RPMI7951 (cell line): ENCODE measurements around the gene MRE11. TPM values are rescaled to one million over a fixed set of nuclear protein-coding genes. Genes with fewer than 3 reads are reported as not detected.
"Not testable (repeated sequence)": the region's sequence is repeated elsewhere in the genome, so short reads cannot be mapped to it uniquely, and the experiment has no call there.

Source experiments
- DNase-seq: peaks from one replicate; pipeline ENCODE4 v3.0.0-alpha.2; 2012; ENCODE audit warnings: low read depth
- total RNA-seq: library from RNA; depleted of rRNA; stranded (reverse); fragments of >200 nt; shearing (Covaris generic); gene quantifications from 2 replicates; pipeline ENCODE4 v1.2.3, GENCODE V29; 2014

Gene MRE11
- total RNA-seq, 1 experiment from 2014 or later: 27.0 TPM

DNA sequence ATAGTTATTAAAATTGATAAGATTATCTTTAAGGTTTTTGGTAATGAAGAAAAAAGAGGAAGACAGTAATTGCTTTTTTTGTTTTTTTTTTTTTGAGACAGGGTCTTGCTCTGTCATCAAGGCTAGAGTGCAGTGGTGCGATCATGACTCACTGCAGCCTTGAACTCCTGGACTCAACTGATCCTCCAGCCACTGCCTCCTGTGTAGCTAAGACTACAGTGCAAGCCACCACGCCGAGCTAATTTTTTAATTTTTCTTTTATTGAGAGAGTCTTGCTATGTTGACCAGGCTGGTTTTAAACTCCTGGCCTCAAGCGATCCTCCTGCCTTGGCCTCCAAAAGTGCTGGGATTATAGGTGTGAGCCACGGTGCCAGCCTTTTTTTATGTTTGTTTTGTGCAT lies 12.9 kb upstream of the MRE11 start:
- DNase-seq: not testable (repeated sequence)

GRCh38 chr11:94504689-94505293 lies 11.1 kb upstream of the MRE11 start:
- peak; percentile 52 for DNase-seq

DNA sequence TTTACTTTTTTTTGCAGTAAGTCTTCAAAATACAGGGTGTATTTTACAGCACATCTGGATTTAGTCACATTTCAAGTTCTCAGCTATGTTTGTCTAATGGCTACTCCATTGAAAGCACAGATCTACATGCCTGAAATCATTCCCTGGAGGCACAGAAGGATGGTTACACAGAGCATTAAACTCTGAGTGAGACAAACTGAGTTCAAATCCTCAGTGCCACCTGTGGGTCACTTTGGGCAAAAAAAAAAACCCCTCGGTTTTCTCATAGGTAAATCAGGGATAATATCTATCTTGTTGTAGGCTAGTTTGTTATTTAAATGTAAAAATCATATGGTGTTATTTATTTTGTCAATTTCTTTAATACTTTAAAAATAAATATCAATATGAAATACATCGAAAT lies 7.9 kb upstream of the MRE11 start:
- DNase-seq: no peak

GRCh38 chr11:94500181-94500580 lies 6.5 kb upstream of the MRE11 start:
- DNase-seq: no peak

- no peak for DNase-seq
Observed at GRCh38 chr11:94494126-94494680, 559 bp upstream of the MRE11 start.

DNA sequence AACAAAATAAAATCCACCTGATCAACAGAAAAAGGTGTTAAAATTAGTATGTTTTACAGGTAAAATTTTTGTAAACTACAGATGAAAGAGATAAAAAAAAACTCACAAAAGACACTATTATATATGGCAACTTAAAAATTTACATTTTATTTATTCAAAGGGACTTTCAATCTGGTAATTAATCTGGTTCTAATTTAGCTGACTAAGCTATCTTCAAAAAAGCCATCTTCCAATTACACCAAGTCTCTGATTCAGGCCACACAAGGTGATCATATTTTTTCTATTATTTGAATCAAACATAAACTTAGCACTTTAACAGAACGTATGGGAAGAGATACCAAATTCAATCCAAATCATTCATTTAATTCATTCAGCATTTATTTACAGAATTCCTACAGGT lies 7.6 kb downstream of the MRE11 start:
- no peak for DNase-seq

- no peak for DNase-seq
Observed at GRCh38 chr11:94481342-94481741, 12.3 kb downstream of the MRE11 start.

GRCh38 chr11:94477624-94478023 lies 16.0 kb downstream of the MRE11 start:
- no peak for DNase-seq

DNA sequence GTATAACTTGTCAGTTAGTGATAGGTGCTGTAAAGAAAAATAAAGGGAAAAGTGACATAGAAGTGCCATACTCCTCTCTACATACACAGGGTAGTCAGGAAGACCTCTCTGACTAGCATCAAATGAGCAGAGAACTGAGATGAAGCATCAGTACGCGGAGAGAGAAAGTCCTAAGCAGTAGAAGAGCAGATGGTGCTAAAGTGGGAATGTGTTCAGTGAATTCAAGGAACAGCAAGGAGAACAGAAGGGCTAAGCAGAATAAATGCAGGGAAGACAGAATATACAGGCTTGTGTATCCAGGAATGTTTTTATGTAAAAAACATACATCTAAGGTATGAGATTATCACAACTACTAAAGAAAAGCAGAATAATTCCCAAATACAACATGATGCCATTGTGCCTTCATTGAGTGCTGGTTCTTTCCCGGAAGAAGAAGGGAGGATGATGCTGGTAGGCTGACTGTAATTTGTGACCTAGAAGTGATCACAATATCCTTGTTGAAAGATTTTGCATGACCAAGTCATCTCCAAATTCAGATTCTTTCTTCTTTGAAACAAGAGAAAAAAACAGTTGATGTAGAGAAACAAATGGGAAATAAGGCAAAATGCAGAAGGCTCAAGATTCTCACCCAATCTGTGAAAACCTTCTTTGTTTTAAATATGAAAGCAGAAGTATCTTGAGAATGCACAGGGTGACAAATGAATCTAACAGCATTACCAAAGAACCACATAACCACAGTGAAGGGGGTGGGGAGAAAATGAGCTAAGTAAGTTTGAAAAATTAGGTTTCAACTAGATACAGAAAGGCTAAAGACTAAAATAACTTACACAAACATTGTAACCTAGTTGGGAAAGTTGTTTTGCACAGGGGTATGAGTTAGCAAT lies 20.5 kb downstream of the MRE11 start:
- no peak for DNase-seq

DNA sequence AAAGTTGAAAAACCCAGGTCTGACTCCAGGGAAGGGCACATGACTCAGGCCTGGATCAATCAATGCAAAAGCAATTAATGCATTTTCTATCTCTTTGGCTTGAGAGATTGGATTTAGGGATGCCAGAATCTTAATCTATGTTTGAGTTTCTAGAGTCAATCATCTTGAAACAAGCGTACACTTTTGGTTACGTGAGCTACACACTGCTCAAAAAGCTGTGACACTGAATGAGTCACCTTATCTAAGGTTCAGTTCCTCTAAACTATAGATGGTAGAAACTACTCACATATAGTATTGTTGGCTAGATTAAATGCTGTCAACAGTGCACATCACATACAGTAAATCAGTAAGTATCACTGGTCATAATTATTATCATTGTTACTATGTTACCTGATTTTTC lies 24.2 kb downstream of the MRE11 start:
- no peak for DNase-seq

DNA sequence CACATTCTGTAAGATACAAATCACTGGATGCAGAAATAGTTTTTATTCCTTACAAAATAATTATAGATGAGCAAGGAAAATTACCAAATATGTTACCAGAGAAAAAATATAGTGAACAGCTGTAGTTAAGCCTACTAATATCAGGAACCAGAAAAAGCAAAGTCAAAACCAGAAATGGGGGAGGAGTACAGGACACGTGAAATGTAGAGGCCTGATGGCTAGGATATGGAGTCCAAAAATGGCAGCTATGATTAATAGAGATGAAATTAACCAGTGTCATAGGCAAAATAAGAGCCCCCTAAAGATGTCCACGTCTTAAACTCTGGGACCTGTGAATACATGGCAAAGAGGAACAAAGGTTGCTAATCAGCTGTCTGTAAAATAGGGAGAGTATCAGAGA lies 34.1 kb downstream of the MRE11 start:
- DNase-seq: no peak

- peak; percentile 2 for DNase-seq
Observed at GRCh38 chr11:94457118-94458029, 36.3 kb downstream of the MRE11 start.

GRCh38 chr11:94455861-94456260 lies 37.8 kb downstream of the MRE11 start:
- no peak for DNase-seq

- DNase-seq: no peak
Observed at GRCh38 chr11:94454301-94454700, 39.3 kb downstream of the MRE11 start.

- no peak for DNase-seq
Observed at GRCh38 chr11:94452988-94453387, 40.7 kb downstream of the MRE11 start.

DNA sequence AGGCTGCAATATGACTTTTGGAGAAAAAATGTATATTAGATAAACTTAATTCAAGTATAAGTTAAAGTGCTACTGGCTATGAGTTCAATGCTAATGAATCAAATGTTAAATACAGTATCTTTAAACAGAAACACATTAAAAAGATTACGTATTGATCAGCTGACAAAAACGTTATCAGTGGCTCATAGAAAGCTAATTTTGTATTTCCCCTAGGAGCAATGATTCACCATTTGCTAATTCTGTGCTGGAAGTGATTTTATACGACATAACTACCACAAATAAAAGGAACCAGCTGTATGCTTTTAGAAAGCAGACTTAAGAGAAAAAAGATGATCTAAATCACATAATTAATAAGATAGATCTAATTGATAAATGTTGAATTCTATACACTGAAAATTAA lies 43.6 kb downstream of the MRE11 start:
- DNase-seq: no peak

DNA sequence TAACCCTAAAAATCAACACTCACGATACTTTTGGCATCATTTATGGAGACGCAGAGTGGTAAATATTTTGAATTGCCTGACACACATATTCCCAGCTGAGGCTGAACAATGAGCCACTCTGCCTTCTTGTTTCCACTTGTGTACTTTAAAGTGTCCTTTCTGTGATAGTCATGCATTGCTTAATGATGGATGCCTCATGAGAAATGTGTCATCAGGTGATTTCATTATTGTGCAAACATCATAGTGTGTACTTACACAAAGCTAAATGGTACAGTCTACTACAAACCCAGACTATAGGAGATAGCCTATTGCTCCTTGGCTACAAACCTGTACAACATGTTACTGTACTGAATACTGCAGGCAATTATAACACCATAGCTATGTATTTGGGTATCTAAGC lies 44.2 kb downstream of the MRE11 start:
- DNase-seq: peak; percentile 24

GRCh38 chr11:94449029-94449428 lies 44.6 kb downstream of the MRE11 start:
- DNase-seq: no peak

DNA sequence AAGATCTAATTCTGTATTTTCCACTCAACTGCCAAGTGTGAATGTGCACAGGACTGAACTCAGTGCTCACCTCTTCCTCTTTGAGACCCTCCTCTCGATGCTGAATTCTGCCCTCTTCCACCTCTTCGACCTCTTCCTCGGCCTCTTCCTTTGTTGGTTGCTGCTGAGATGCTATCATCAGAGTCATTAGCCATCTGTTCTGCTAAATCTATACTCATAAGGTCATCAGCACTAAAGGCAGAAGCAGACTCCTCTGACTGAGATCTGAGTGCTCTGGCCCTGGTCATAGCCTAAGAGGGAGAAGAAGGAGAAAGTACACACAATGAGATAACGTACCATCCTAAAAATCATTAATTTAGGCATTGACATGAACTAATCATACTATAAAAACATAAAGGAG lies 46.5 kb downstream of the MRE11 start:
- DNase-seq: no peak

DNA sequence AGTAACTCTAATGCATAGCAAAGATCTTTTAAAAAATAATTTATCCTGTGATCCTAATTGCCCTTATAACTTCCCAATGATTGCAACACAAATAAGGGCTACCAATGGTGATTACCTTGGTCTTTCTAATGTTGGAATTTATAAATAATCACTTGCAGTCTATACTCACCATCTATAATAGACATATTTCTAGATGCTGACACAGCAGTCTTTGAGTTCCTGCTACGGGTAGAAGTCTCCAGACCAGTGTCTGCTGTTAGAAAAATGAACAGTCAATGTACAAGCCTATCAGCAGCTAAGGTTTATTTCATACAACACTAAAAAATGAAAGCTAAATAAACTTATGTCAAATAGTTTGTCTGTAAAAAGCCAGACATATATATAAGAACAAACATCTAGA lies 48.0 kb downstream of the MRE11 start:
- no peak for DNase-seq

GRCh38 chr11:94433049-94433448 lies 60.6 kb downstream of the MRE11 start:
- no peak for DNase-seq

GRCh38 chr11:94424662-94425061 lies 69.0 kb downstream of the MRE11 start:
- no peak for DNase-seq
